ENCODE measurements around the gene ARL5B.

DNA sequence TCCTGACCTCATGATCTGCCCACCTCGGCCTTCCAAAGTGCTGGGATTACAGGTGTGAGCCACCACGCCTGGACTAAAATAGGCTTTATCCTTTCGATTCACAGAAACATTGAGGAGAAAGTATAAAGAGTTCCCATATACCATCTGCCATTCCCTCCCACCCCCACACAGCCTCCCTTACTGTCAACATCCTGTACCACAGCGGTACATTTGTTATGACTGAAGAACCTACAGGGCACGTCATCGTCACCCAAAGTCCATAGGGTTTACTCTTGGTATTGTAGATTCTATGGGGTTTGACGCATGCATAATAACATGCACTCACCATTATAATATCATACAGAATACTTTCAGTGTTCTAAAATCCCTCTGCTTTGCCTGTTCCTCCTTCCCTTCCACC is 28.0 kb downstream of the ARL5B start:
- TF ChIP-seq CTCF (conservative IDR thresholded peaks at IDR 0.05 in 1 of 2, IDR thresholded peaks at IDR 0.05 in 1 of 2; ENCODE audit: extremely low read depth in 1 of 2, insufficient read depth in 1 of 2, low read depth in 1 of 2, low read length in 2 of 2) (no peak), EZH2 (IDR thresholded peaks at IDR 0.05; ENCODE audit: borderline replicate concordance, low read length) (no peak)
